ENCODE results near the gene CST8.

Gene CST8

GRCh38 chr20:23526850-23527249 lies 35.9 kb downstream of the CST8 start:
- DNase-seq = no peak

- no peak for DNase-seq
Observed at GRCh38 chr20:23528867-23529431, 38.0 kb downstream of the CST8 start.

GRCh38 chr20:23530937-23531567 lies 40.1 kb downstream of the CST8 start:
- no peak for DNase-seq

GRCh38 chr20:23532533-23532932 lies 41.6 kb downstream of the CST8 start:
- DNase-seq = no peak

- no peak for DNase-seq
Observed at GRCh38 chr20:23533161-23533560, 42.2 kb downstream of the CST8 start.

GRCh38 chr20:23534801-23535593 lies 44.1 kb downstream of the CST8 start:
- DNase-seq = no peak

GRCh38 chr20:23536328-23536974 lies 45.5 kb downstream of the CST8 start:
- no peak for DNase-seq

GRCh38 chr20:23537030-23537429 lies 46.1 kb downstream of the CST8 start:
- no peak for DNase-seq

GRCh38 chr20:23540624-23541023 lies 49.7 kb downstream of the CST8 start:
- DNase-seq = no peak

- no peak for DNase-seq
Observed at GRCh38 chr20:23541330-23541729, 50.4 kb downstream of the CST8 start.

GRCh38 chr20:23541776-23542175 lies 50.9 kb downstream of the CST8 start:
- DNase-seq = no peak

- no peak for DNase-seq
Observed at GRCh38 chr20:23542801-23543200, 51.9 kb downstream of the CST8 start.

- no peak for DNase-seq
Observed at GRCh38 chr20:23544133-23544532, 53.2 kb downstream of the CST8 start.

All from retina (tissue), 1 donor.